ENCODE results near the gene STK39.

DNA sequence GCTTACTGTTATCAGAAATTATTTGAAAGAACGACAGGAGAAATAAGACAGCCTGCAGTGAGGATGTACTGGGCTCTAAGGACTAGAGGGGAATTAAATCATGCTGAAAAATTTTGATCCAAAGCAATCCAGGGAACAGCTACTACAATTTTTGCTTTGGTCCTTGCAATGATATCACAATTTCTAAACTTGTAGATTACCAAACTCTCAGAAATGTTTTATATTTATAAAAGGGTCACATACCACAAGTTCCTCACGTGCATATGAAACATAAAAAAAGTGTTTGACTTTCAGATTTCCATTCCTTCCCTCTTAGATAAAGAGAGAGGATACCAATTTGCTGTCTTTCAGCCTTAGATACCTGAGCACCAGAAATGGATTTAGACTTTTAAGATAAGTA, 261.2 kb downstream of the STK39 start:
- TF ChIP-seq, protein P1, sequence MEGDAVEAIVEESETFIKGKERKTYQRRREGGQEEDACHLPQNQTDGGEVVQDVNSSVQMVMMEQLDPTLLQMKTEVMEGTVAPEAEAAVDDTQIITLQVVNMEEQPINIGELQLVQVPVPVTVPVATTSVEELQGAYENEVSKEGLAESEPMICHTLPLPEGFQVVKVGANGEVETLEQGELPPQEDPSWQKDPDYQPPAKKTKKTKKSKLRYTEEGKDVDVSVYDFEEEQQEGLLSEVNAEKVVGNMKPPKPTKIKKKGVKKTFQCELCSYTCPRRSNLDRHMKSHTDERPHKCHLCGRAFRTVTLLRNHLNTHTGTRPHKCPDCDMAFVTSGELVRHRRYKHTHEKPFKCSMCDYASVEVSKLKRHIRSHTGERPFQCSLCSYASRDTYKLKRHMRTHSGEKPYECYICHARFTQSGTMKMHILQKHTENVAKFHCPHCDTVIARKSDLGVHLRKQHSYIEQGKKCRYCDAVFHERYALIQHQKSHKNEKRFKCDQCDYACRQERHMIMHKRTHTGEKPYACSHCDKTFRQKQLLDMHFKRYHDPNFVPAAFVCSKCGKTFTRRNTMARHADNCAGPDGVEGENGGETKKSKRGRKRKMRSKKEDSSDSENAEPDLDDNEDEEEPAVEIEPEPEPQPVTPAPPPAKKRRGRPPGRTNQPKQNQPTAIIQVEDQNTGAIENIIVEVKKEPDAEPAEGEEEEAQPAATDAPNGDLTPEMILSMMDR (IDR thresholded peaks at IDR 0.05): no peak
- TF ChIP-seq POLR2A (IDR thresholded peaks at IDR 0.05) (no peak), EP300 (IDR thresholded peaks at IDR 0.05) (no peak), POLR2AphosphoS5 (IDR thresholded peaks at IDR 0.05) (no peak)
